GM21367 (cell line): Measurements from ENCODE around the gene PLCH1.
"Not testable (repeated sequence)": the region's sequence is repeated elsewhere in the genome, so short reads cannot be mapped to it uniquely, and the experiment has no call there.

Experiments used
- ATAC-seq: cut with Tn5 transposase; IDR thresholded peaks from one replicate; pipeline ENCODE4 v1.9.1; 2021; ENCODE audit not compliant: unreplicated experiment

Gene PLCH1

DNA sequence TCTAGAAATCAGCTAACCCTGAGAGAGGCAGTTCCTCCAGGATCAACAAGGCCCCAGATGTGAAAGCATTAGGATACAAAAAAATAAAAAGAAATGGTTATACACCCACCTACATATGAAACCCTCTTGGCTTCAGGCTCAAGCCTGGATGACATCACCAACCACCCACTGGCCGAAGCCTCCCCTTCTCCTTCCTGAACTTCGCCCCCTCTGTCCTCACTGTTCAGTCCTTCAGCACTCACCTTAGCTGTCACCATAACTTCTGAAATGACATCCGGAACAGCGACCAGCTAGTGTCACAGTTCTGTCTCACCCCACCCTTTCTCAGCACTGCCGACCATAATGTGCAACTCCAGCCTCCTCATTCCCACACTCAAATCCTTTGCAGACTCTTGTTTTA is 98.7 kb downstream of the PLCH1 start:
- no peak for ATAC-seq

DNA sequence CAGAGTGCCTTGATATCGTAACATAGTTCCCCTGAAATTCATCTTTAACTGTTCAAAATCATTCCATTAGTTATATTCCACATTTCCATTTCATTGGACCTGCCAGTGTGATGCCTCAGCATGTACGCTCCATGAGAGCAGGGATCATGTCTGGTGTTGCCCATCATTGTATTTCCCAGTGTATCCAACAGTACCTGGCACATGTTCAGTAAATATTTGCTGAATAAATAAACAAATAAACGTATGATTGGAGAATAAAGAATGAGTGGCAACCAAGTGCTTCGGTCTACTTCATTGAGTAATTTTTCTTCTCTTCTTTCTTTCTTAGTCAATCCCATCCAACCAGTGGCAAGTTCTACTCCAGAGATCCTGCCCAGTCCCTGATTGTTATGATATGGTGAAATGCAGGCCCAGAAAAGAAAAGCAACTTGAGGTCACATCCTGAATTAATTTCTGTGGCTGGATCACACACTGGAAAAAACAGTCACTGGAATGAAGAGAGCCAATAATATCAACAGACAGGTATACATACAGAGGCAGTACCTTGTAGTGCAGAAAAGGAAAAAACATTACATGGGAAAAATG is 101.2 kb downstream of the PLCH1 start:
- ATAC-seq: no peak

DNA sequence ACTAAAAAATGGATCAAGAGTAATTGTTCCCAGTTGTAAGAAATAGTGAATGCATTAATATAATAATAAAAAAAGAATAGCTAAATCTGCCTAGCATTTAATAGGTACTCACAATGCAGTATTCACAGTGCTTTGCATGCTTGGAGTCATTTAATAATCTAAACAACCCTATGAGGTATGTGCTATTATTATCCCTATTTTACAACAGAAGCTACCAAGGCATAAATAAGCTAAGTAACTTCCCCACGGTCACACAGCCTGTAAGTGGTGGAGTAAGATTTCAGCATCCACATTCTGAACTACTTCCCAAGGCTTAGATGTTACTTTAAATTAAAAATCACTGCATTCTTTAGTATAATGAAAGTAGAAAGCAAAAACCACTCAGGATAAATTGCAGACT is 102.9 kb downstream of the PLCH1 start:
- ATAC-seq: no peak

DNA sequence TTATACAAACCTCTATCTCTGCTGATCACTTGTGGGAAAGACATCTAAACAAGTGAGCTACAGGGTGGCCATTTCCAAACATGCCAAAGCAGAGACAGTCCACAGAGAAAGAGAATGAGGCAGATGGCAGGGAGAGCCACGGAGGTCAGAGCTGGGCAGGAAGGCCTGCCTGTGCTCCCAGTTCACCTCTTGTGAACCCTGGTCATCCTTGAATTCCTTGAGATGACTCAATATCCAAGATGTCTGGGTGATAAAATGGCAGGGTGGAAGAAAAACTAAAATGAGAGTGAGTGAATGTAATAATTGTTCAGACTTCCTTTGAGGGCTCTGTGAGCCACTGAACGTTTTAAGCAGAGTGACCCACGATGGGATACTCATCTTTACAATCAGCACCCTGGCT is 104.8 kb downstream of the PLCH1 start:
- ATAC-seq: no peak

DNA sequence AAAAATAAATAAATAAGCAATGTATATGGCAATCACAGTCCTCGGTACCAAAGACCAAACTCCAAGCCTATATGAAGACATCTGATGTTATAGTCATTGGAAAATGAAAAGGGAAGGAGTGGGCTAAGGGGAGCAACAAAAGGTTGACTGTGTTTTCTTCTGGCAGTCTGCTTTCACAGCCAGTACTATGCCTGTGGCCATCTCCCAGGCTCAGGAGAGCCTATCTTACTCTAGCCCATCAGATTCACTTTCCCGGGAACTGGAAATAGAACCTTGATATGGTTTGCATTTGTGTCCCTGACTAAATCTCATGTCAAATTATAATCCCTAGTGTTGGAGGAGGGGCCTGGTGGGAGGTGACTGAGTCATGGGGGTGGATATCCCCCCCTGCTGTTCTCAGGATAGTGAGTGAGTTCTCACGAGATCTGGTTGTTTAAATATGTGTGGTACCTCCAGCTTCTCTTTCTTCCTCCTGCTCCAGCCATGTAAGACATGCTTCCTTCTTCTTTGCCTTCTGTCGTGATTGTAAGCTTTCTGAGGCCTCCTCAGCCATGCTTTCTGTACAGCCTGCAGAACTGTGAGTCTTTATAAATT is 105.3 kb downstream of the PLCH1 start:
- no peak for ATAC-seq

DNA sequence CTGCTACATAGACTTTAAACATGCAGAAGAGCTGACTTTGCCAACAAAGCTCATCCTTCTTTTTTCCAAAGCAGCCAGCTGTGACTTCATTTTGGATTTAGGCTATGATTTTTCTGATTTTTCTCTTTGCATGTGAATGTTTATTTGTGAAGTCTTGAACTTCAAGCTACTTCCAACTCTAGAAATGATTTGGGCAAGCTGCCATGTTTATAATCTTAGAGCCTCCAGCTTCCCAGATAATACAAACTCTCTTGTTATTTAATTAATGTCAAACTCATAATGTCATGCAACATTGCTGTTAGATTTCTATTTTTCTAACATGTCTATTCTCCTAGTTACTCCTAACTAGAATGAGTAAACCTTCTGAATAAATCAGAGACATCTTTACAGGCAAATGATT is 106.4 kb downstream of the PLCH1 start:
- not testable (repeated sequence) for ATAC-seq

DNA sequence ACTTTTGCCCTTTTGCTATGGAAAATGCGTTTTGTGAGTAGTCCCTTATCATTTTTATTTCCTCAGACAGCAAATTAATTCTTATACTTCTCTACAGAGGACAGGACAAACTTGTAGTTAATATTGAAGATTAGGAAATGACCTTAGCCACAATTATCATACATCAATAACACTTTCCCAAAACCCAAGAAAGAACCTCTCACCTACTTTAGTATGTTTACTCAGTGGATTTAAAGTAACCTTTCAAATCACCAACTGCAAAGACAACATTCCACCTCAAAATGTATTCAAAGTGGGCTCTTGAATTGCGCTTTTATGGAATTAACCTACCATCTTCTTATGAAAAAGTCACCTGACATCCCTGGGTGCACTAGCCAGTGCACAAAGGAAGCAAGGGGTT is 107.3 kb downstream of the PLCH1 start:
- ATAC-seq: no peak

DNA sequence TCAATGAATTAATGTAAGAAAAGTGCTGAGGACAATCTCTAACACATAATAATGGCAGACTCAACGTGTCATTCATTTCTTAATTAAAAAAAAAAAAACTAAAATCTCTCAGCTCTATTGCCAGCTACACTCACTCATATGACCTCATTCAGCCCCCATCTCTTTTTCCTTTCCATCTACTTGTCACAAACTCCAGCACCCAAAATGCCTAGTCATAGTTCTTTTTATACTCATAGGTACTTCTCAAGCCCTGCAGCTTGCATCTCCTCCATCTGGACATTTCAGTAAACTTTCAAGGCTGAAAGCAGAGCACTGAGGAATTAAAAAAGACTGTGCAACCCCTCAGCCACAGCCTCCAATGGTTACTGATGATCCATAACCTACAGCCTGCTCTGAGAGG is 109.8 kb downstream of the PLCH1 start:
- no peak for ATAC-seq

DNA sequence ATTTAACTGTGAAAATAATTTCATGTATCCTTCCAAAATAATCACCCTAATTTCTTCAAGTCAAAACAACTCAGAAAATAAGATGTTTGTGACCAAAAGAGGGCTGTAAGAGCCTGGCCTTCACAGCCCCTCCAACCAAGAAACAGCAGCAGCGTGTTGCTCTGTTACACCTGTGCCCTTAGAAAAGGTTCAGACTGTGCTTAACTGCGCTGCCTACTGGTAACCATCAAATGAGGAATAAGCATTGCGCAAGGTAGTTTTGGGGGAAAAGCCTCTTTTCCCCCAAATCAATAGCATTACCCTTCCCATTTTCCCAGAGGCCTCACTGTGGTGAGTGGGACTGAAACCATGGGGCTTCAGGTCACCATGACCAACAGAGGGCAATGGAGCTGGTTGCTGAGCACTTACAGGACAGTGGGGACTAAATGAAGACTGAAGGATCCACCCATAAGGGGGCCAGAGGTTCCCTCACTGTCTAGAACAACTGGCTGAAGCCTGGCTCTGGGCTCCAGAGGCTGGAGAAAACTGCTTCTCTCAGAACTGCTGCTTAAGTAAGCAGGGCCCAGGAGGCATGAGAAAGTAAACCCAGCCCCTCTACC is 110.7 kb downstream of the PLCH1 start:
- ATAC-seq: no peak

DNA sequence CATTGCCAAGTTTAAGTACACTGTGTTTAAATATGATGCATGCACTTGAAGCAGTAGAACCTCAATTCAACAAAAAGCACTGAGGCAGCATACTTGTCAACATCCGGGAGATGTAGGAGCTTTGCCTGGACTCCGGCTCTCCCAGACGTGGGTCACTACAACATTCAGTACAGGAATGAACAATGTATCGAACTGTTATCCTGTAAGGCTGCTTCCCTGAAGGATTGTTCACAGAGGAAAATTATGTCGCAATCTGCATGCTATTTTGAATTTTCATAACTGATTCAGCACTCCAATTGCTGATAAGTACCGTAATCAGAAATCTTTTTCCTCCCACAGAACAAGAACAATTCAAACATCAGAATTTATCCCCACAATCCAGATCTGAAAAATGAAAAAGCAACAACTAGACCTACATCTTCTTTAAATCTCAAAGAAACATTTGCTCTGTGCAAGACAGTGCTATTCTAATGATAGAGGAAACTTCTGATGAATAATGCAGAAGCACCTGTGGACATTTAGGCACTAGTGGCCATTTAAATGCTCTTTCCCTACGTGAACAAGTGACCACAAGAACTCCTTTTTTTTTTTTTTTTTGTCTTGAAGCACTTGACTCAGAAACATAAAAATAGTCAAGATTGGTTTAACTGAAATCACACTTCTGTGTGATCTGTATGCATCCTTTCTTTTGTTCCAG is 113.4 kb downstream of the PLCH1 start:
- ATAC-seq: no peak

DNA sequence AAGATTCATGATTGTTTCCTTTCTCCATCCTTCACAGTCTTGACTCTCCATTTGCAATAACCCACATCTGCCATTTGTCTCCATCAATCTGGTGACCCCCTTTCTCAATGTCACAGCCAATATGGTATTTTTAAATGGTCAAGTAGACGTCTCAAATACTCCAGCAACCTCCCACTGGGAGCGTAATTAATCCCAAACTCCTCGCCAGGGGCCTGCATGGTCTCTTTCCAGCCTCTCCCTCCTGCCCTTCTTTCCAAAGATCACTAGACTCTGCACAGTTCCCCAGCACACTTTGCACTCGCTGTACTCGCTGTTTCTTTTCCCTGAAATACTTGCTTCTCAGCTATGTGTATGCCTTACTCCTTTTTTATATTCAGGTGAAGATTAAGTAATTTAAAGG is 115.3 kb downstream of the PLCH1 start:
- no peak for ATAC-seq

DNA sequence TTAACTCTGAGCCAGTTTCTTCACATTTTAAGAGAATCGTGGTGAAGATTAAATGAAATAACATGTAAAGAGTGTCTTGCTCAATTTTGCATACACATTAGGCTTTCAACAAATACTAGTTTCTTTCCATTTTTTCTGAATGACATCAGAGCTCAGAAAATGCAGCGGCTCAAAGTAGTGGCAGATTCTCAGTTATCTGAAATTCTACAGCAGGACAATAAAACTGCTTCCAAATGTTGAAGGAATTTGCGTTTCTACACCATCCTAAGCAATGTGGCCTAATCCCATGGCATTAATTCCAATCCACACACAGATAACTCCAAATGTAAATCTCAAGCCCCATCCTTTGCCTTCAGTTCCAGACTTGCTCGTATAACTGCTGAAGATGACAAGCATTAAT is 115.8 kb downstream of the PLCH1 start:
- no peak for ATAC-seq

DNA sequence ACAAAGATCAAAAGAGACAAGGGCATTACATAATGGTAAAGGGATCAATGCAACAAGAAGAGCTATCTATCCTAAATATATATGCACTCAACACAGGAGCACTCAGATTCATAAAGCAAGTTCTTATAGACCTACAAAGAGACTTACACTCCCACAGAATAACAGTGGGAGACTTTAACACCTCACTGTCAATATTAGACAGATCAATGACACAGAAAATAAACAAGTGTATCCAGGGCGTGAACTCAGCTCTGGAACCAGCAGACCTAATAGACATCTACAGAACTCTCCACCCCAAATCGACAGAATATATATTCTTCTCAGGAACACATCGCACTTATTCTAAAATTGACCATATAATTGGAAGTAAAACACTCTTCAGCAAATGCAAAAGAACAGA is 122.2 kb downstream of the PLCH1 start:
- ATAC-seq: not testable (repeated sequence)

DNA sequence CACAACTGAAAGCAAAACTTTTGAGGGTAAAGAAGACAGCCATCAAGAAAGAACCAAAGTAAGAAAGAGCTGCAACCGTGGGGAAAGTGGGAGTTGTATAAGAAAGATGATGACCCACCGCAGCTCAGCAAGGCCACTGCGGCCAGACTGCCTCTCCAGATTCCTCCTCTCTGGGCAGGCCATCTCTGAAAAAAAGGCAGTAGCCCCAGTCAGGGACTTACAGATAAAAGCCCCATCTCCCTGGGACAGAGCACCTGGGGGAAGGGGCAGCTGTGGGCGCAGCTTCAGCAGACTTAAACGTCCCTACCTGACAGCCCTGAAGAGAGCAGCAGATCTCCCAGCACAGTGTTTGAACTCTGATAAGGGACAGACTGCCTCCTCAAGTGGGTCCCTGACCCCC is 124.3 kb downstream of the PLCH1 start:
- ATAC-seq: not testable (repeated sequence)

DNA sequence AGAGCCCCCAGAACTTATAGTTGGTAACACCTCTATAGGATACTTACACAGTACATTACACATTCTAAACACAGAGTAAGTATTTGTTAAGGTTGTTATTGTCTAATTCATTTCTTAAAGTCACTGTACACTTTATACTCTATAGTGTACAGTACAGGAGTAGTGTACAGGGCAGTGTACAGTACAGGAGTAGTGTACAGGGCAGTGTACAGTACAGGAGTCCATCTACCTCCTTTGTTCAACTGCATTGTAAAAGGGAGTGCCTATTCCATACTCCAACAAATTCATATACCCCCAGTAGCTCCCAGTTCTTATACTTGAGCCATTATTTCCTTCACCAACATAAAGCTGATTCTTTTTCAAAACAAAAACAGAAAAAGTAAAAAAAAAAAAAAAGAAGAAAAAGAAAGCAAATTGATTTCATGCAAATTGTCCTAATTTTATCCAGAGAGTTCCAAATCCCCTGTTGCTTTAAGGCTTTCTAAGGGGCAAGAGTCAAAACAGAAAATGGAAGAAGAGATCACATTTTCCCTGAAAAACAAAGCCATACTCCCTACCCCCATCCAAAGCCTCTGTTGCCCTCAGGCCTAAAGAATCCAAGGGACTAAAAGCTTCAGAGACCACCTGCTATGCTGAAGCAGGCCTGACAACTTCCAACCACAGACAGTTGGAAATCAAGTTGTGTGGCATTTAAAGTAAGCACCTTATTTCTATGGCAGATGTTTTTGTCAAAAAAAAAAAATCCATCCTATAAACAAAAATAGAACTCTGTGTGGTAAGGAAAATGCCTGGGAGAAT is 125.6 kb downstream of the PLCH1 start:
- ATAC-seq: no peak

DNA sequence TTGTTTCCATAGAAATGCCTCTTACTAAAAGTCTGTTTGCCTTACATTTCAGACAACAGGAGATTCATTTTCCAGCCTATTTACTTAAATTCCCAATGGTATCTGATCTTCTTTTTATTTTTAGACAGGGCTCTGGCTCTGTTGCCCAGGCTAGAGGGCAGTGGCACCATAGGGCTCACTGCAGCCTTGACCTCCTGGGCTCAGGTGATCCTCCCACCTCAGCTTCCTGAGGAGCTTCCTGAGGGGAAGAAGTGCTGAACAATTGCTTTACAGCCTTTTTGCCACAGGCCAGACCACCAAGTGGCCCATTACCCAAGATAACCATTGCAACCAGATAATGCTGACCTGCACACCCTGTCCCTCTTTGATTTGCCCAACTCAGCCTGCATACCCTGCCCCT is 126.3 kb downstream of the PLCH1 start:
- ATAC-seq: no peak

DNA sequence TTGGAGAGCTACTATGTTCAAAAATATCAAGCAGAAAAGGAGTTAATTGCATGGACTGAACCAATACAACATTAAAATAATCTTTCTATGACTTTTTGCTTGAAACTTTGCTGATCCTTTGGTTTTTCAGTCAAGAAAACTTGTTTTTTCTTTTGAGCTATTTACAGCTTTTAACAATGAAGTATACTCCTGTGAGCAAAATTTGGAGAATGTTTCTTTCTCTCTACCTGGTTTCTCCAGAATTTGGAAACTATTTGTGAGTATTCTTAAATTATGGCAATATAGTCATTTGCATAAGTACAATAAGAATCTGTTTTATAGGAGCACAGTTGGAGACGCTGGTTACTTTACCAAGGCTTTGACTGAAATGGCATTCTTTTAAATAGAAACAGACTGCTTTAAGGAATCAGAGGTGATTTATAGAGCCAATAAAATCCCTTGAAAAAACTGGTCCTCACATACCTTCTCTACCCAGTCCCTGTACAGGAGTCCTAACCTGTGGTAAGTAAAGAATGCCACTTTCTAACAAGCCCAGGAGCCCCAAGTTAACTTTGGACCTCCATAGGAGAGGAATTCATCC is 127.4 kb downstream of the PLCH1 start:
- ATAC-seq: no peak

DNA sequence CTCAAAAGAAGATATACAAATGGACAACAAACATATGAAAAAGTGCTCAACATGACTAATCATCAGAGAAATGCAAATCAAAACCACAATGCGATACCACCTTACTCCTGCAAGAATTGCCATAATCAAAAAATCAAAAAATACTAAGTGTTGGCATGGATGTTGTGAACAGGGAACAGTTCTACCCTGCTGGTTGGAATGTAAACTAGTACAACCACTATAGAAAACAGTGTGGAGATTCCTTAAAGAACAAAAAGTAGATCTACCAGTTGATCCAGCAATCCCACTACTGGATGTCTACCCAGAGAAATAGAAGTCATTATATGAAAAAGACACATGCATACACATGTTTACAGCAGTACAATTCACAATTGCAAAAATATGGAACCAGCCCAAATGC is 129.7 kb downstream of the PLCH1 start:
- not testable (repeated sequence) for ATAC-seq

DNA sequence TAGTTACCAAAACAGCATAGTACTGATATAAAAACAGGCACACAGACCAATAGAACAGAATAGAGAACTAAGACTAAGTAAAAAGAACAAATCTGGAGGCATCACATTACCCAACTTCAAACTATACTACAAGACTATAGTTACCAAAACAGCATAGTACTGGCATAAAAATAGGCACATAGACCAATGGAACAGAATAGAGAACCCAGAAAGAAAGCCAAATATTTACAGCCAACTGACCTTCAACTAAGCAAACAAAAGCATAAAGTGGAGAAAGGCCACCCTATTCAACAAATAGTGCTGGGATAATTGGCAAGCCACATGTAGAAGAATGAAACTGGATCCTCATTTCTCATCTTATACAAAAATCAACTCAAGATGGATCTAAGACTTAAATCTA is 130.5 kb downstream of the PLCH1 start:
- ATAC-seq: not testable (repeated sequence)

DNA sequence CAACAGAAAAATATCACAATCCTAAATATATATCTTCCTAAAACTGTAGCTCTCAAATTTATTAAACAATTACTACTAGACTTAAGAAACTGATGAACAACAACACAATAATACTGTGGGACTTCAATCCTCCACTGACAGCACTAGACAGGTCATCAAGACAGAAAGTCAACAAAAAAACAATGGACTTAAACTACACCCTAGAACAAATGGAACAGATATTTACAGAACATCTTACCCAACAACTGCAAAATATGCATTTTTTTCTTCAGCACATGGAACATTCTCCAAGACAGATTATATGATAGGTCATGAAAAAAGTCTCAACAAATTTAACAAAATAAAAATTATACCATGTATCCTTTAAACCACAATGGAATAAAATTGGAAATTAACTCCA is 133.4 kb downstream of the PLCH1 start:
- no peak for ATAC-seq

DNA sequence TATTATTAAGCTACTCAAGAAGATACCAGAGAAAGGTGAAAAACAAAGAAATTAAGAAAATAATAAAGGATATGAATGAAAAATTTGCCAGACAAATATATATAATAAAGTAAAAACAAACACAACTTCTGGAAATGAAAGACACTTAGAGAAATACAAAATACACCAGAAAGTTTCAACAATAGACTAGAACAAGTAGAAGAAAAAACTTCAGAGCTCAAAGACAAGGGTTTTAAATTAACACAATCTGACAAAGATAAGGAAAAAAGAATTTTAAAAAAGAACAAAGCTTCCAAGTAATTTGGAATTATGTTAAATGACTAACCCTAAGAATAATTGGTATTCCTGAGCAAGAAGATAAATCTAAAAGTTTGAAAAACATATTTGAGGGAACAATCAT is 135.3 kb downstream of the PLCH1 start:
- no peak for ATAC-seq
